HCT116 (cell line): ENCODE measurements around the gene ZNF787. TPM values are rescaled to one million over a fixed set of nuclear protein-coding genes. Genes with fewer than 3 reads are reported as not detected.

ENCODE experiments used
- ATAC-seq: fragments of 200-7000 bp; cut with Tn5 transposase; 2 replicates; pipeline ENCODE4 v1.9.1; 2020; ENCODE audit warnings: mild to moderate bottlenecking, moderate library complexity
- BruUV-seq: library from RNA; stranded (reverse); fragments of 400-500 nt; replicated peaks from 2 replicates; lab custom pipeline; 2021; lab: Mats Ljungman, UMichigan
- CTCF ChIA-PET: fragments of 300-600 bp; sonication (Branson Sonifier 250); formaldehyde crosslinking; loops from one replicate; lab custom pipeline; 2021; ENCODE audit warnings: antibody characterized with exemption; lab: Charles Lee
- POLR2A ChIA-PET: fragments of 300-600, 350-600 bp; sonication (Branson Sonifier 250); formaldehyde crosslinking; loops from one replicate; lab custom pipeline; 2021; ENCODE audit warnings: antibody characterized with exemption; lab: Charles Lee
- RAD21 ChIA-PET, 2 experiments: fragments of 300-600 bp; sonication (Branson Sonifier 250); formaldehyde crosslinking; loops; one replicate each; lab custom pipeline; 2023; ENCODE audit warnings: low total read pairs in 2 of 2; ENCODE audit not compliant: uncharacterized antibody in 2 of 2, unreplicated experiment in 2 of 2, low non-redundant PET in 1 of 2; lab: Charles Lee
- DNase-seq: peaks from one replicate; pipeline ENCODE4 v3.0.0-alpha.2; 2010; ENCODE audit warnings: low read depth, low spot score
- H2AFZ ChIP-seq: fragments of 200-600 bp; shearing (Covaris generic), sonication (generic); 2 replicates; pipeline ENCODE4 v1.6.1; 2017; ENCODE audit warnings: low read depth, mixed run types, mixed read lengths, antibody characterized with exemption, low read length; ENCODE audit not compliant: poor library complexity, severe bottlenecking
- H3K27ac ChIP-seq: 2 replicates; pipeline ENCODE4 v1.5.1; 2012; ENCODE audit warnings: low read depth, low read length
- H3K27me3 ChIP-seq: fragments of 200-600 bp; sonication (generic); 2 replicates; pipeline ENCODE4 v1.6.1; 2016; ENCODE audit warnings: mixed run types, low read length, mixed read lengths; ENCODE audit not compliant: insufficient read depth
- H3K36me3 ChIP-seq, 2 experiments: fragments of 200-500 bp in 1 of 2; fragments of 200-600 bp in 1 of 2; sonication (Bioruptor generic) in 1 of 2; sonication (generic) in 1 of 2; 2 replicates each; pipeline versions ENCODE4 v1.5.1 to v1.6.1; 2014 to 2016; ENCODE audit warnings: low read length in 2 of 2, inconsistent platforms in 1 of 2, mixed read lengths in 1 of 2, mixed run types in 1 of 2; ENCODE audit not compliant: insufficient read depth in 2 of 2, control insufficient read depth in 1 of 2
- H3K4me1 ChIP-seq, 2 experiments: fragments of 200-600 bp in 1 of 2; sonication (generic) in 1 of 2; 2 replicates each; pipeline versions ENCODE4 v1.5.1 to v1.6.1; 2012 to 2017; ENCODE audit warnings: low read length in 2 of 2, inconsistent platforms in 1 of 2, mild to moderate bottlenecking in 1 of 2, mixed read lengths in 1 of 2, mixed run types in 1 of 2, moderate library complexity in 1 of 2; ENCODE audit not compliant: insufficient read depth in 2 of 2, control insufficient read depth in 1 of 2
- H3K4me2 ChIP-seq: fragments of 200-600 bp; sonication (generic); 2 replicates; pipeline ENCODE4 v1.6.1; 2017; ENCODE audit warnings: mixed run types, low read length, mixed read lengths
- H3K4me3 ChIP-seq, 2 experiments: fragments of 200-600 bp in 1 of 2; sonication (generic) in 1 of 2; replicated peaks in 1 of 2; 2 replicates each; pipeline ENCODE4 v1.5.1; 2011 to 2016; ENCODE audit warnings: low read length in 2 of 2, control low read depth in 1 of 2, low read depth in 1 of 2, mild to moderate bottlenecking in 1 of 2, mixed read lengths in 1 of 2, mixed run types in 1 of 2
- H3K79me2 ChIP-seq: fragments of 200-600 bp; sonication (generic); 2 replicates; pipeline ENCODE4 v1.6.1; 2017; ENCODE audit warnings: mild to moderate bottlenecking, mixed run types, low read length, moderate library complexity, mixed read lengths; ENCODE audit not compliant: insufficient read depth
- H3K9ac ChIP-seq: fragments of 200-600 bp; sonication (generic); 2 replicates; pipeline ENCODE4 v1.6.1; 2016; ENCODE audit warnings: low read length, mixed read lengths
- H3K9me2 ChIP-seq: fragments of 200-600 bp; sonication (generic), shearing (Covaris generic); 2 replicates; pipeline ENCODE4 v1.6.1; 2017; ENCODE audit warnings: mixed run types, mild to moderate bottlenecking, moderate library complexity; ENCODE audit not compliant: insufficient read depth
- H3K9me3 ChIP-seq, 2 experiments: fragments of 200-500 bp in 1 of 2; fragments of 200-600 bp in 1 of 2; sonication (Bioruptor generic) in 1 of 2; sonication (generic) in 1 of 2; 2 replicates each; pipeline ENCODE4 v1.6.1; 2014 to 2017; ENCODE audit warnings: low read length in 2 of 2, mixed read lengths in 2 of 2, inconsistent platforms in 1 of 2, low read depth in 1 of 2, mild to moderate bottlenecking in 1 of 2, mixed run types in 1 of 2, moderate library complexity in 1 of 2; ENCODE audit not compliant: control insufficient read depth in 1 of 2, insufficient read depth in 1 of 2
- H4K20me1 ChIP-seq: fragments of 200-600 bp; sonication (generic), shearing (Covaris generic); 2 replicates; pipeline ENCODE4 v1.6.1; 2017; ENCODE audit warnings: mixed run types, mild to moderate bottlenecking, moderate library complexity; ENCODE audit not compliant: insufficient read depth
- CEBPB ChIP-seq: IDR thresholded peaks from 2 replicates; pipeline ENCODE4 v1.6.1; 2012; ENCODE audit warnings: low read depth
- EGR1 ChIP-seq: IDR thresholded peaks from 2 replicates; pipeline ENCODE4 v1.6.1; 2012; ENCODE audit warnings: low read depth
- ELF1 ChIP-seq: IDR thresholded peaks from 2 replicates; pipeline ENCODE4 v1.6.1; 2012; ENCODE audit warnings: low read depth, borderline replicate concordance
- EZH2 ChIP-seq: fragments of 200-600 bp; sonication (generic); IDR thresholded peaks from 2 replicates; pipeline ENCODE4 v1.6.1; 2017; ENCODE audit warnings: antibody characterized with exemption, mixed run types
- FOSL1 ChIP-seq: IDR thresholded peaks from 2 replicates; pipeline ENCODE4 v1.6.1; 2012; ENCODE audit warnings: low read depth
- POLR2AphosphoS5 ChIP-seq: IDR thresholded peaks from 2 replicates; pipeline ENCODE4 v1.6.1; 2011; ENCODE audit warnings: mild to moderate bottlenecking, low read depth, low read length, moderate library complexity
- RAD21 ChIP-seq: IDR thresholded peaks from 2 replicates; pipeline ENCODE4 v1.6.1; 2012; ENCODE audit warnings: low read depth, mild to moderate bottlenecking
- REST ChIP-seq: IDR thresholded peaks from 2 replicates; pipeline ENCODE4 v1.6.1; 2012; ENCODE audit warnings: low read depth
- SP1 ChIP-seq: IDR thresholded peaks from 2 replicates; pipeline ENCODE4 v1.6.1; 2012; ENCODE audit warnings: low read depth
- SRF ChIP-seq: IDR thresholded peaks from 2 replicates; pipeline ENCODE4 v1.6.1; 2012; ENCODE audit warnings: low read depth
- TCF7L2 ChIP-seq: IDR thresholded peaks from 2 replicates; pipeline ENCODE4 v1.7.0; 2011; ENCODE audit warnings: borderline replicate concordance, inconsistent platforms; ENCODE audit not compliant: insufficient read depth, insufficient read length; ENCODE audit errors: extremely low read depth
- YY1 ChIP-seq: IDR thresholded peaks from 2 replicates; pipeline ENCODE4 v1.6.1; 2011; ENCODE audit warnings: low read length, low read depth, moderate library complexity, mild to moderate bottlenecking; ENCODE audit not compliant: insufficient replicate concordance; ENCODE audit errors: extremely low read depth
- ZBTB33 ChIP-seq: IDR thresholded peaks from 2 replicates; pipeline ENCODE4 v1.6.1; 2011; ENCODE audit warnings: mild to moderate bottlenecking, low read length, moderate library complexity; ENCODE audit not compliant: insufficient replicate concordance; ENCODE audit errors: extremely low read depth
- ZFX ChIP-seq: fragments of 450-650 bp; IDR thresholded peaks from 2 replicates; pipeline ENCODE4 v1.6.1; 2017
- intact Hi-C: fragments of 100-400 bp; cut with micrococcal nuclease; formaldehyde crosslinking; loops from 2 replicates; pipeline ENCODE4 v1.10.0; 2022
- total RNA-seq: library from RNA; stranded (reverse); gene quantifications from one replicate; pipeline ENCODE4 v1.2.1, GENCODE V29; 2021; ENCODE audit not compliant: unreplicated experiment
- TF ChIP-seq, protein P1 (sequence below): IDR thresholded peaks from 2 replicates; pipeline ENCODE4 v1.6.1; 2012

ZNF787 gene
- total RNA-seq, 1 experiment from 2014 or later = 40.3 TPM

DNA sequence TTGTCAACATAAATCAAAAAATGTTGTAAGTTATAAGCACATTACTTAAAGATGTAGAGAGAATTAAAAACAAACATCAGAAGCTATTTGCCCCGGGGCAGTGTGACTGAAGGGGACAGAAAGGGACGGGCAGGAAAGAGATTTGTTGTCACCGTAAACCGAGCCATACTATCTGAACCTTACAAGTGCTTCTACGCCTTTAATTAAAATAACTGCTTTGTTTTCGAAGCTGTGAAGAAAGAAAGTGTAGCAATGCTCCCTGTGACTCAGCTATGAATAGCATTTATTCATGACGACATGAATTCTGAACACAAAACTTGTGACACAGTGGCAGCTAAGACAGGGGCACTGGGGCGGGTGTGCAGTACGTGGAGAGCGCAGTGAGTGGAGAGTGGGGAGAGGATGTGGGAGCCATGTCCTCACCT, 30.0 kb downstream of the ZNF787 start:
- H3K4me3 ChIP-seq = no peak overlapping the region
- no peaks in the 10 kb centered on the region; the same call in 1 of the 2 replicates for H4K20me1 ChIP-seq
- H3K36me3 ChIP-seq = no peaks in the 10 kb centered on the region; a peak in 1 of 4 replicates
- H3K4me2 ChIP-seq = no peak overlapping the region
- H3K9me3 ChIP-seq = no peaks in the 10 kb centered on the region
- TF ChIP-seq REST (no peak), EZH2 (no peak), ZFX (no peak), SRF (no peak), RAD21 (no peak), FOSL1 (no peak), POLR2AphosphoS5 (no peak), YY1 (no peak), CEBPB (no peak), ELF1 (no peak), SP1 (no peak), TCF7L2 (no peak), EGR1 (no peak), ZBTB33 (no peak)
- TF ChIP-seq, protein P1, sequence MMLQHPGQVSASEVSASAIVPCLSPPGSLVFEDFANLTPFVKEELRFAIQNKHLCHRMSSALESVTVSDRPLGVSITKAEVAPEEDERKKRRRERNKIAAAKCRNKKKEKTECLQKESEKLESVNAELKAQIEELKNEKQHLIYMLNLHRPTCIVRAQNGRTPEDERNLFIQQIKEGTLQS = no peak
- H2AFZ ChIP-seq = no peak overlapping the region
- H3K9me2 ChIP-seq = no peaks in the 10 kb centered on the region
- ChIA-PET CTCF (interaction anchor here (1.3 kb wide), 1 partner anchor 10 kb away, joined by 3 read pairs; no protein-coding TSS in a partner anchor), POLR2A (no interaction called here), RAD21 (no interaction called here)
- H3K79me2 ChIP-seq = peaks cover 63% of the 10 kb centered on the region
- no peak overlapping the region for H3K9ac ChIP-seq
- intact Hi-C loops = no loop called here
- no TSS peak for BruUV-seq
- DNase-seq (no peak), ATAC-seq (no peak)
- H3K27ac ChIP-seq = no peak overlapping the region
- no peaks in the 10 kb centered on the region for H3K27me3 ChIP-seq
- H3K4me1 ChIP-seq = no peaks in the 10 kb centered on the region
